Measurements from ENCODE around the gene MTFMT.

MTFMT gene

DNA sequence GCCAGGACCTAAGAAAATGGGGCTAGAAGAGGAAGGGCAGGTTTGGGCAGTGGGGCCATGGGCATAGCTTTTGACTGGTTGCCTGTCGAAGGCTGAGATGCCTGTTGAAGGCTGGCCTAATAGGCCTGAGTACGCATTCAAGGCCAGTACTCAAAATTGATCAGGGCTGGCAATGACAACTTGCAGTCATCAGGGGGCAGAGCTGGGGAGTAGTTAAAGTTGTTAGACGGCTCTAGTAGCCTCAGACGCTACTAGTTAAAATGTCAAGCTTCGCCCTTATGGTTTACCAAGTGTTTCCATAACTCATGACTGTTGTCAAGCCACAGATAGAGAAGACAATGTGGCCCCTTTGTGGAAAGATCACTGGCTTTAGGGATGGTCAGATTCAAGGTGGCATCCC, 68.4 kb downstream of the MTFMT start:
- Histone ChIP-seq H3K9me3 (ENCODE audit: severe bottlenecking) (no peaks in the 10 kb centered on the region), H3K27ac (ENCODE audit: poor library complexity, severe bottlenecking) (no peak overlapping the region), H3K4me1 (ENCODE audit: insufficient read depth, poor library complexity, severe bottlenecking) (no peaks in the 10 kb centered on the region), H3K4me3 (ENCODE audit: severe bottlenecking) (no peak overlapping the region), H3K27me3 (ENCODE audit: insufficient read depth, poor library complexity, severe bottlenecking) (no peaks in the 10 kb centered on the region), H3K36me3 (ENCODE audit: low read depth) (peaks cover 82% of the 10 kb centered on the region)
- DNase-seq (ENCODE audit: low spot score) (no peak), ATAC-seq (ENCODE audit: low read depth) (no peak)
- TF ChIP-seq, protein P1, sequence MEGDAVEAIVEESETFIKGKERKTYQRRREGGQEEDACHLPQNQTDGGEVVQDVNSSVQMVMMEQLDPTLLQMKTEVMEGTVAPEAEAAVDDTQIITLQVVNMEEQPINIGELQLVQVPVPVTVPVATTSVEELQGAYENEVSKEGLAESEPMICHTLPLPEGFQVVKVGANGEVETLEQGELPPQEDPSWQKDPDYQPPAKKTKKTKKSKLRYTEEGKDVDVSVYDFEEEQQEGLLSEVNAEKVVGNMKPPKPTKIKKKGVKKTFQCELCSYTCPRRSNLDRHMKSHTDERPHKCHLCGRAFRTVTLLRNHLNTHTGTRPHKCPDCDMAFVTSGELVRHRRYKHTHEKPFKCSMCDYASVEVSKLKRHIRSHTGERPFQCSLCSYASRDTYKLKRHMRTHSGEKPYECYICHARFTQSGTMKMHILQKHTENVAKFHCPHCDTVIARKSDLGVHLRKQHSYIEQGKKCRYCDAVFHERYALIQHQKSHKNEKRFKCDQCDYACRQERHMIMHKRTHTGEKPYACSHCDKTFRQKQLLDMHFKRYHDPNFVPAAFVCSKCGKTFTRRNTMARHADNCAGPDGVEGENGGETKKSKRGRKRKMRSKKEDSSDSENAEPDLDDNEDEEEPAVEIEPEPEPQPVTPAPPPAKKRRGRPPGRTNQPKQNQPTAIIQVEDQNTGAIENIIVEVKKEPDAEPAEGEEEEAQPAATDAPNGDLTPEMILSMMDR (IDR thresholded peaks at IDR 0.05; ENCODE audit: poor library complexity, severe bottlenecking), result no peak

DNA sequence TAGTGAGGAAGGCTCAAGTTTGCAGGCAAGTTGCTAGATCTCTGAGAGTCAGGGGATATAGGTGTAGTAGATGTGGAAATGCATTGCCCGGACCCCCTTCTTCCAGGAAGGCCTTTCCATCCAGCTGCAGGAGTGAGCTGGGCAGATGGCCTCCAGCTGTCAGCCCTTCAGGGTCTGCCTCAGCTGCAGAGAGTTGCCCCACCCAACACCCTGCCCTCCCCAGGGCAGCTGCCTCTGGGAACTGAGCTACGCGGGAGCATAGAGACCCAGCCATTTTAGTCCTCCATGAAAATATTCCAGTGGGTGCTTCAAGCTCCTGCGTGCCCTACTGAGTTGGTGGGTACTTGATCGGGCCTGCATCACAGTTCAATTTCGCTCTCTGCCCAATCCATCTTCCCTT, 69.3 kb downstream of the MTFMT start:
- H3K36me3 ChIP-seq (ENCODE audit: low read depth), result peaks cover 82% of the 10 kb centered on the region
- ATAC-seq (ENCODE audit: low read depth) (no peak), DNase-seq (ENCODE audit: low spot score) (no peak)
- no peaks in the 10 kb centered on the region for H3K4me1 ChIP-seq (ENCODE audit: insufficient read depth, poor library complexity, severe bottlenecking)
- H3K4me3 ChIP-seq (ENCODE audit: severe bottlenecking), result no peak overlapping the region
- H3K27ac ChIP-seq (ENCODE audit: poor library complexity, severe bottlenecking), result no peak overlapping the region
- H3K9me3 ChIP-seq (ENCODE audit: severe bottlenecking), result no peaks in the 10 kb centered on the region
- no peaks in the 10 kb centered on the region for H3K27me3 ChIP-seq (ENCODE audit: insufficient read depth, poor library complexity, severe bottlenecking)
- TF ChIP-seq, protein P1 (IDR thresholded peaks at IDR 0.05; ENCODE audit: poor library complexity, severe bottlenecking), result no peak

DNA sequence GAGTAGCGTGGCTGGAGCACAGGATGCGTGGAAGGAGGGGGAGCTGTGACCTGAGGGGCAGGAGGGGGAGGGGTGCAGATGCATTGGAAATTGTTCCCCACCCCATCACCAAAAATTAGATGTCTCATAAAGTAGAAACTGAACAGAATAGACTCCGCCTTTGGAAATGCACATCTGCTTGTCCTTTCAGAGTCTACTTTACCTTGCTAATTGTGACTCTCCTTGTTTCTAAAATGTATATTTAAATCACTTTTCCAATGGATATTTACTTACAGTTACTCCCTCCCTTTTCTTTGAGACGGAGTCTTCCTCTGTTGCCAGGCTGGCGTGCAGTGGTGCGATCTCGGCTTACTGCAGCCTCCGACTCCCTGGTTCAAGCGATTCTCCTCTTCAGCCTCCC, 70.3 kb downstream of the MTFMT start:
- no peaks in the 10 kb centered on the region for H3K4me1 ChIP-seq (ENCODE audit: insufficient read depth, poor library complexity, severe bottlenecking)
- TF ChIP-seq, protein P1 (IDR thresholded peaks at IDR 0.05; ENCODE audit: poor library complexity, severe bottlenecking), result no peak
- no peaks in the 10 kb centered on the region for H3K27me3 ChIP-seq (ENCODE audit: insufficient read depth, poor library complexity, severe bottlenecking)
- ATAC-seq (ENCODE audit: low read depth), result no peak
- no peak overlapping the region for H3K4me3 ChIP-seq (ENCODE audit: severe bottlenecking)
- H3K9me3 ChIP-seq (ENCODE audit: severe bottlenecking), result no peaks in the 10 kb centered on the region
- peaks cover 72% of the 10 kb centered on the region for H3K36me3 ChIP-seq (ENCODE audit: low read depth)
- DNase-seq (ENCODE audit: low spot score), result no peak
- H3K27ac ChIP-seq (ENCODE audit: poor library complexity, severe bottlenecking), result no peak overlapping the region

DNA sequence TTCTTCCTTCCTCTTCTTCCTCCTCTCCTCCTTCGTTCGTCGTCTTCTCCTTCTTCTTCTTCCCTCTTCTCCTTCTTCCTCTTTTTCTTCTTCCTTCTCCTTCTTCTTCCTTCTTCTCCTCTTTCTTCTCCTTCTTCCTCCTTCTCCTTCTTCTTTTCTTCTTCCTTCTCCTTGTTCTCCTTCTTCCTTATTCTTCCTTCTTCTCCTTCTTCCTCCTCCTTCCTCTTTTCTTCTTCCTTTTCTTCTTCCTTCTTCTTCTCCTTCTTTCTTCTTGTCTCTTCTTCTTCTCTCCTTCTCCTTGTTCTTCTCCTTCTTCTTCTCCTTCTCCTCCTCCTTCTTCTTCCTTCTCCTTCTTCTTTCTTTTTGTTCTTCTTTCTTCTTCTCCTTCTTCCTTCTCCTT, 75.0 kb downstream of the MTFMT start:
- no peaks in the 10 kb centered on the region for H3K9me3 ChIP-seq (ENCODE audit: severe bottlenecking)
- ATAC-seq (ENCODE audit: low read depth) (no peak), DNase-seq (ENCODE audit: low spot score) (no peak)
- TF ChIP-seq, protein P1 (IDR thresholded peaks at IDR 0.05; ENCODE audit: poor library complexity, severe bottlenecking), result no peak
- no peak overlapping the region for H3K27ac ChIP-seq (ENCODE audit: poor library complexity, severe bottlenecking)
- H3K27me3 ChIP-seq (ENCODE audit: insufficient read depth, poor library complexity, severe bottlenecking), result no peaks in the 10 kb centered on the region
- H3K36me3 ChIP-seq (ENCODE audit: low read depth), result peaks cover 34% of the 10 kb centered on the region
- H3K4me3 ChIP-seq (ENCODE audit: severe bottlenecking), result no peak overlapping the region
- no peaks in the 10 kb centered on the region for H3K4me1 ChIP-seq (ENCODE audit: insufficient read depth, poor library complexity, severe bottlenecking)

DNA sequence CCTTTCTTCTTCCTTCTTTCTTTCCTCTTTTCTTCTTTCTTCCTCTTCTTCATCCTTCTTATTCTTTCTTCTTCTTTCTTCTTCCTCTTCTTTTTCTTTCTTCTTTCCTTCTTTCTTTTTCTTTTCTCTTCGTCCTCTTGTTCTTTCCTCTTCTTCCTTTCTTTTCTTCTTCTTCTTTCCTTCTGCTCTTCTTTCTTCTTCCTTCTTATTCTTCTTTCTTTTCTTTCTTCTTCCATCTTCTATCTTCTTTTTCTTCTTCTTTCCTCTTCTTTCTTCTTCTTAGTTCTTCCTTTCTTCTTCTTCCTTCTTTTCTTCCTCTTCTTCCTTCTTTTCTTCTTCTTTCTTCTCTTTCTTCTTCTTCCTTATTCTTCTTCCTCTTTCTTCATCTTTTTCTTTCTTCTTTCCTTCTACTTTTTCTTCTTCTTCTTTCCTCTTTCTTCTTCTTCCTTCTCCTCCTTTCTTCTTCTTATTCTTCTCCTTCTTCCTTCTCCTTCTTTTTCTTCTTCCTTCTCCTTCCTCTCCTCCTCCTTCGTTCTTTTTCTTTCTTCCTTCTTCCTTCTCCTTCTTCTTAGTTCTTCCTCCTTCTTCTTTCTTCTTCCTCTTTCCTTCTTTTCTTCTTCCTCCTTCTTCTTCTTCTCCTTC, 77.5 kb downstream of the MTFMT start:
- no peaks in the 10 kb centered on the region for H3K4me1 ChIP-seq (ENCODE audit: insufficient read depth, poor library complexity, severe bottlenecking)
- no peak for ATAC-seq (ENCODE audit: low read depth)
- H3K9me3 ChIP-seq (ENCODE audit: severe bottlenecking), result no peaks in the 10 kb centered on the region
- H3K4me3 ChIP-seq (ENCODE audit: severe bottlenecking), result no peak overlapping the region
- H3K27ac ChIP-seq (ENCODE audit: poor library complexity, severe bottlenecking), result no peak overlapping the region
- H3K36me3 ChIP-seq (ENCODE audit: low read depth), result peaks cover 14% of the 10 kb centered on the region
- TF ChIP-seq, protein P1 (IDR thresholded peaks at IDR 0.05; ENCODE audit: poor library complexity, severe bottlenecking), result no peak
- DNase-seq (ENCODE audit: low spot score), result no peak
- no peaks in the 10 kb centered on the region for H3K27me3 ChIP-seq (ENCODE audit: insufficient read depth, poor library complexity, severe bottlenecking)
